Body of pancreas (tissue), 4 donors: ENCODE data around the gene CLRN2.

Experiments used
- CTCF ChIP-seq, 7 experiments: fragments of 450-650 bp in 4 of 7; fragments of 200-600 bp in 3 of 7; sonication (generic) in 3 of 7; IDR thresholded peaks; one replicate each; pipeline ENCODE4 v1.5.1; 2016 to 2019; ENCODE audit warnings: antibody characterized with exemption in 7 of 7
- POLR2A ChIP-seq, 3 donors: fragments of 450-650 bp; IDR thresholded peaks; one replicate each; pipeline ENCODE4 v1.6.1; 2016; ENCODE audit warnings: antibody characterized with exemption in 3 of 3, mild to moderate bottlenecking in 2 of 3

- TF ChIP-seq CTCF (IDR thresholded peaks at IDR 0.05) (no peak), POLR2A (IDR thresholded peaks at IDR 0.05) (no peak)
These were observed 45.2 kb downstream of the CLRN2 start for GRCh38 chr4:17560065-17560673.
